Activated CD4-positive, alpha-beta T cell treated with anti-CD3 and anti-CD28 coated beads for 24 hours (primary cell): ENCODE measurements around the gene EPHB4.
"Not testable (repeated sequence)": the region's sequence is repeated elsewhere in the genome, so short reads cannot be mapped to it uniquely, and the experiment has no call there.

Experiments
- DNase-seq, 2 donors: peaks; one replicate each; pipeline ENCODE4 v3.0.0-alpha.2; 2020; ENCODE audit warnings: low read depth in 2 of 2

EPHB4 gene

GRCh38 chr7:100822236-100823139, 4.8 kb downstream of the EPHB4 start:
- no peak for DNase-seq

- DNase-seq = no peak
Observed at GRCh38 chr7:100819586-100819985, 7.7 kb downstream of the EPHB4 start.

GRCh38 chr7:100818825-100819224, 8.5 kb downstream of the EPHB4 start:
- DNase-seq = no peak

GRCh38 chr7:100818366-100818765, 9.0 kb downstream of the EPHB4 start:
- DNase-seq = no peak

DNA sequence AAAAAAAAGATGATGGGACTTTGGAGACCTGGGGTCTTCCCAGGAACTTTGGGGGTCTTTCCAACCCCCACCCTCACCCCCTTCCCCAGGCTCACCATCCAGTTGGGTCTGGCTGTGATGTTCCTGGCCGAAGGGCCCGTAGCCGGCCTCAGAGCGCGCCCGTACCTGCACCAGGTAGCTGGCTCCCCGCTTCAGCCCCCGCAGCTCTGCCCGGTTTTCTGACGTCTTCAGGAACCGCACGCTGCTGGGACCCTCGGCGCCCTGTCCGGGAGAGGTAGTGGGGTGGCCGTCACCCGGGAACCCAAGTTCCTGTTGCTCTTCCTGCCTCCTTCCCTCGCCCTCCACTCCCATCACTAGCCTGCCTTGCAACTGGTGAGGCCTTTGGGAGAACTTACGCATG, 10.2 kb downstream of the EPHB4 start:
- no peak for DNase-seq

DNA sequence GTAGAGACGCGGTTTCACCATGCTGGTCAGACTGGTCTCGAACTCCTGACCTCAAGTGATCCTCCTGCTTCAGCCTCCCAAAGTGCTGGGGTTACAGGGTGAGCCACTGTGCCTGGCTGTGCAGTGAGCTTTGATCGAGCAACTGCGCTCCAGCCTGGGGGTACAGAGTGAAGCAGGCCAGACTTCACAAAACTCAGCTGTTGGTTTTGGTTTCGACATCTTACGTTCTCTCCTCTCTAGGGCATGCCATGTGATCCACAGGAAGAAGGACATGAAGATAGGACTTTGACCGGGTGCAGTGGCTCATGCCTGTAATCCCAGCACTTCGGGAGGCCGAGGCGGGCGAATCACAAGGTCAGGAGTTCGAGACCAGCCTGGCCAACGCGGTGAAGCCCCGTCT, 10.8 kb downstream of the EPHB4 start:
- not testable (repeated sequence) for DNase-seq

GRCh38 chr7:100812729-100813128, 14.6 kb downstream of the EPHB4 start:
- DNase-seq = no peak

DNA sequence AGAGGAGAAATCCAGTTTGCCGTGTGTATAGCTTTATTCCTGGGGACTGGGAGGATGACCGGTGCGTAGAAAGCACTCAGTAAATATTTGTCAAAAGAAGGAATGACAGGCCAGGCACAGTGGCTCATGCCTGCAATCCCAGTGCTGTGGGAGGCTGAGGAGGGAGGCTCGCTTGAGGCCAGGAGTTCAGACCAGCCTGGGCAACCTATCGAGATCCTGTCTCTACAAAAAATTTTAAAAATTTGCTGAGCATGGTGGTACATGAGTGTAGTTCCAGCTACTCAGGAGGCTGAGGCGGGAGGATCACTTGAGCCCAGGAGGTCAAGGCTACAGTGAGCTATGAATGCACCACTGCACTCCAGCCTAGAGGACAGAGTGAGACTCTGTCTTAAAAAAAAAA, 15.8 kb downstream of the EPHB4 start:
- DNase-seq = no peak

- no peak for DNase-seq
Observed at GRCh38 chr7:100808354-100808875, 18.9 kb downstream of the EPHB4 start.

GRCh38 chr7:100806883-100807282, 20.4 kb downstream of the EPHB4 start:
- not testable (repeated sequence) for DNase-seq

DNA sequence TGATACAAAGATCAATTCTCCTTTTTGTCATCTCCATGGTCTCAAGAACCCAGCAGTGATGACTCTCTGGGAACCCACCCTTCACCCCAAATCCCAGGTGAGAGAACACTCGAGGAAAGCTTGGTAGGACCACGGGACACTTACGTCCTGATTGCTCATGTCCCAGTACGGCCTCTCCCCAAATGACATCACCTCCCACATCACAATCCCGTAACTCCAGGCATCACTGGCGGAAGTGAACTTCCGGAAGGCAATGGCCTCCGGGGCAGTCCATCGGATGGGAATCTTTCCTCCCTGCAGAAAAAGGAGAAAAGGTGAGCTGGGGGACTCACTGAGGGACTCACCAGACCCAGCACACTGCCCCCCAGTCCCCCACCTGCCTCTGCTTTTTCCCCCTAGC, 21.0 kb downstream of the EPHB4 start:
- DNase-seq = no peak

GRCh38 chr7:100804681-100805431, 22.5 kb downstream of the EPHB4 start:
- no peak for DNase-seq

- peak in 1 of 2 donors; percentile 6 for DNase-seq
Observed at GRCh38 chr7:100803398-100804161, 23.7 kb downstream of the EPHB4 start.

- no peak for DNase-seq
Observed at GRCh38 chr7:100802951-100803350, 24.4 kb downstream of the EPHB4 start.

DNA sequence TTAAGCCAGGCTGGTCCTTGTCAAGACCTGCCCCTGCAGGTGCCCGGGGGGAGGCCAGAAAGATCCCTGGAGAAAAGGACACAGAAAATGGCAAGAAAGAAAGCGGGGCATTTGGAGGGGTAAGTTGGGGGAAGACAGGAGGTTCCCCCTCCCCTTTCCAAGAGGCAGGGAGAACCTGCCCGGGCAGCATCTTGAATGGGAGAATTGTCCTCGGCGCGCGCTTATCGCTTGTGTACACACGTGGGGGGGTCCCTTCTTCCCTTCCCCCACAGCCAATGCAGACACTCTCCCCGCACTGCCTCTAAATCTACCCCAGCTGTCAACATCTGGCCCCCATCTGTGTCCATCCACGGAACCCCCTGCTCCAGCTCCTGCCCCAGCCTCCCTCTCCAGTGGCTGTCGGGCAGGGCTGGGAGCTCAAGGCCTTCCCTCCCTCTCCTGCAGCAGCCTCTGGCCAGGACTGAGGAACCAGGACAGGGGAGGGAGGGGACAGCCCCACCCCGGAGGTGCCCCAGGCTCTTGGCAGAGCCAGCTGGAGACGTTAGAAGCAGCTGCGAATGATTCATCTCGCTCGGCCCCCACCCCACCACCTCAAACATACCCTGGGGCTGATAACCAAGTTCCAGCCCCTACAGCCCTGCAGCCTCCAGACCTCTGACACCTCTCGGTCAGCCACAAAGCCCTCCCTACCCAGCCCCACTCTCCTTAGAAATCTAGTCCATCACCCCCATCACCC, 25.3 kb downstream of the EPHB4 start:
- no peak for DNase-seq

DNA sequence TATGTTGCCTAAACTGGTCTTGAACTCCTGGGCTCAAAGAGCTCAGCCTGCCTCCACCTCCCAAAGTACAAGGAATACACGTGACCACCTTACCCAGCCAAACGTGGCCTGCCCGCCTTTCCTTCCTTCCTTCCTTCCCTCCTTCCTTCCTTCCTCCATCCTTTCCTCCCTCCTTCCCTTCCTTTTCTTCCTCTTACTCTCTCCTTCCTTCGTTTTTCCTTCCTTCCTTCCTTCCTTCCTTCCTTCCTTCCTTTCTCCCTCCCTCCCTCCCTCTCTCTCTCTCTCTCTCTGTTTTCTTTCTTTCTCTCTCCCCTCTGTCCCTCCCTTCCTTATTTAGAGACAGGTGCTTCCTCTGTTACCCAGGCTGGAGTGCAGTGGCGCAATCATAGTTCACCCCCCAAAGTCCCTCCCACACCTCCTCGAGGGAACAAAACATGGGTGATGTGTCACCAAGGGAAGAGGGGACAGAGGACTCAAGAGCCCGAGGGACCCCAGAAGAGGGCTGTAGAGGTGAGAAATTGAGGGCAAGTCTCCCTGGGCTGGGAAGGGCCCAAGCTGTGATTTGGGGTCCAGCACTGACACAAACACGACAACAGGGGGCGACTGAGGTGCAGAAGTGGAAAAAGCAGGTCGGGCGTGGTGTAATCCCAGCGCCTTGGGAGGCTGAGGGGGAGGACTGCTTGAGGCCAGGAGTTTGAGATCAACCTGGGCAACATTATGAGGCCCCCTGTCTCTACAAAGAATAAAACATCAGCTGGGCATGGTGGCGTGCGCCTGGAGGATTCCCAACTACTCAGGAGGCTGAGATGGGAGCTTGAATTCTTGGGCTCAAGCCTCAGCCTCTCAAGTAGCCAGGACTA, 28.1 kb downstream of the EPHB4 start:
- peak; percentile 29 to 45 for DNase-seq

DNA sequence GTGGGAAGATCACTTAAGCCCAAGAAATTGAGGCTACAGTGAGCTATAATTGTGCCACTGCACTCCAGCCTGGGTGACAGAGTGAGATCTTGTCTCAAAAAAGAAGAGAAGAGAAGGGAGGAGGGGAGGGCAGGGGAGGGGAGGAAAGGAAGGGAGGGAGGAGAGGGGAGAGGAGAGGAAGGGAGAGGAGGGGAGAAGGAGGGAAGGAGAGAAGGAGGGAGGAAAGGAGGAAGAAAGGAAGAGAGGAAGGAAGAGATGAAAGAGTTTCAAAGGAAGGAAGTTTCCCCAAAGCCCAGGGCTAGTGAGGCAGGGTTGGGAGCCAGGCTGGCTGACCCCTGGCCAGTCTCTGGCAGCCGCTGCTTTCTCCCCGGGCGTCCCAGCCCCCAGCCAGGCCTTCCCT, 32.6 kb downstream of the EPHB4 start:
- DNase-seq = no peak

- DNase-seq = no peak
Observed at GRCh38 chr7:100793806-100794660, 33.3 kb downstream of the EPHB4 start.
